Smooth muscle cell (in vitro differentiated cells): ENCODE measurements around the gene TMEM138. TPM values are rescaled to one million over a fixed set of nuclear protein-coding genes. Genes with fewer than 3 reads are reported as not detected.
A peak's percentile ranks its signal among the peaks of the same experiment; 100 is the strongest.

ENCODE experiments used
- DNase-seq: peaks from one replicate; lab custom pipeline; 2025; ENCODE audit not compliant: unreplicated experiment; lab: John Stamatoyannopoulos, UW
- H2AFZ ChIP-seq: fragments of 200-600 bp; sonication (generic); 2 replicates; pipeline ENCODE4 v1.6.0; 2016; ENCODE audit warnings: antibody characterized with exemption, low read depth, mild to moderate bottlenecking
- H3F3A ChIP-seq: fragments of 200-600 bp; sonication (generic); 2 replicates; pipeline ENCODE4 v1.6.0; 2017; ENCODE audit warnings: antibody characterized with exemption, low read depth
- H3K27ac ChIP-seq: fragments of 200-600 bp; sonication (generic); 2 replicates; pipeline ENCODE4 v1.5.1; 2016; ENCODE audit warnings: low read depth, mild to moderate bottlenecking
- H3K27me3 ChIP-seq: fragments of 200-600 bp; sonication (generic); 2 replicates; pipeline ENCODE4 v1.6.1; 2016; ENCODE audit warnings: low read depth, mild to moderate bottlenecking
- H3K36me3 ChIP-seq: fragments of 200-600 bp; sonication (generic); 2 replicates; pipeline ENCODE4 v1.5.1; 2016; ENCODE audit warnings: low read depth
- H3K4me1 ChIP-seq: fragments of 200-600 bp; sonication (generic); 2 replicates; pipeline ENCODE4 v1.5.1; 2016; ENCODE audit warnings: low read depth
- H3K4me2 ChIP-seq: fragments of 200-600 bp; sonication (generic); 2 replicates; pipeline ENCODE4 v1.6.0; 2016; ENCODE audit warnings: mild to moderate bottlenecking
- H3K4me3 ChIP-seq: fragments of 200-600 bp; sonication (generic); 2 replicates; pipeline ENCODE4 v1.5.1; 2016; ENCODE audit warnings: mild to moderate bottlenecking
- H3K79me2 ChIP-seq: fragments of 200-600 bp; sonication (generic); 2 replicates; pipeline ENCODE4 v1.6.0; 2016; ENCODE audit warnings: low read depth, mild to moderate bottlenecking
- H3K9ac ChIP-seq: fragments of 200-600 bp; sonication (generic); 2 replicates; pipeline ENCODE4 v1.6.0; 2016; ENCODE audit warnings: low read depth
- H3K9me3 ChIP-seq: fragments of 200-600 bp; sonication (generic); replicated peaks from 2 replicates; pipeline ENCODE4 v1.5.1; 2016; ENCODE audit warnings: low read depth
- H4K20me1 ChIP-seq: fragments of 200-600 bp; sonication (generic); 2 replicates; pipeline ENCODE4 v1.6.0; 2016; ENCODE audit warnings: low read depth
- WGBS: methylation state at CpG from one replicate; pipeline ENCODE4 v1.1.7; 2016; ENCODE audit warnings: low lambda C conversion rate; 5-methylcytosine and 5-hydroxymethylcytosine counted together
- polyA plus RNA-seq: library from polyadenylated mRNA; unstranded; fragments of >200 nt; fragmentation: Nextera tagmentation; extraction: Ambion mirVana; gene quantifications from 2 replicates; pipeline ENCODE4 v1.2.1, GENCODE V29; 2016
- total RNA-seq: library from RNA; depleted of rRNA; stranded (reverse); fragments of >200 nt; gene quantifications from 2 replicates; pipeline ENCODE4 v1.2.3, GENCODE V29; 2014
- TF ChIP-seq, protein P1 (sequence below): fragments of 200-600 bp; sonication (generic); IDR thresholded peaks from 2 replicates; pipeline ENCODE4 v1.5.1; 2017; ENCODE audit warnings: borderline replicate concordance, mild to moderate bottlenecking, antibody characterized with exemption; ENCODE audit not compliant: insufficient read depth, poor library complexity, severe bottlenecking

The TMEM138 gene
- total and polyA plus RNA-seq, 2 experiments from 2014 or later: 44.2 to 51.4 TPM

- no peak overlapping the region for H3K4me3 ChIP-seq
- WGBS: 92% methylated on average over 6 of the region's 6 CpGs
- no peak overlapping the region for H2AFZ ChIP-seq
- H3K27me3 ChIP-seq: no peaks in the 10 kb centered on the region
- H3K9ac ChIP-seq: no peak overlapping the region
- H3K4me1 ChIP-seq: peaks cover 18% of the 10 kb centered on the region
- no peaks in the 10 kb centered on the region for H3F3A ChIP-seq
- H3K27ac ChIP-seq: no peak overlapping the region
- H4K20me1 ChIP-seq: no peaks in the 10 kb centered on the region
- no peaks in the 10 kb centered on the region for H3K36me3 ChIP-seq
- H3K4me2 ChIP-seq: no peak overlapping the region
- H3K9me3 ChIP-seq: no peaks in the 10 kb centered on the region
- H3K79me2 ChIP-seq: peaks cover 27% of the 10 kb centered on the region
- TF ChIP-seq, protein P1, sequence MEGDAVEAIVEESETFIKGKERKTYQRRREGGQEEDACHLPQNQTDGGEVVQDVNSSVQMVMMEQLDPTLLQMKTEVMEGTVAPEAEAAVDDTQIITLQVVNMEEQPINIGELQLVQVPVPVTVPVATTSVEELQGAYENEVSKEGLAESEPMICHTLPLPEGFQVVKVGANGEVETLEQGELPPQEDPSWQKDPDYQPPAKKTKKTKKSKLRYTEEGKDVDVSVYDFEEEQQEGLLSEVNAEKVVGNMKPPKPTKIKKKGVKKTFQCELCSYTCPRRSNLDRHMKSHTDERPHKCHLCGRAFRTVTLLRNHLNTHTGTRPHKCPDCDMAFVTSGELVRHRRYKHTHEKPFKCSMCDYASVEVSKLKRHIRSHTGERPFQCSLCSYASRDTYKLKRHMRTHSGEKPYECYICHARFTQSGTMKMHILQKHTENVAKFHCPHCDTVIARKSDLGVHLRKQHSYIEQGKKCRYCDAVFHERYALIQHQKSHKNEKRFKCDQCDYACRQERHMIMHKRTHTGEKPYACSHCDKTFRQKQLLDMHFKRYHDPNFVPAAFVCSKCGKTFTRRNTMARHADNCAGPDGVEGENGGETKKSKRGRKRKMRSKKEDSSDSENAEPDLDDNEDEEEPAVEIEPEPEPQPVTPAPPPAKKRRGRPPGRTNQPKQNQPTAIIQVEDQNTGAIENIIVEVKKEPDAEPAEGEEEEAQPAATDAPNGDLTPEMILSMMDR: no peak
- DNase-seq: no peak
These were observed 2.7 kb upstream of the TMEM138 start for GRCh38 chr11:61359516-61359915.

- Histone ChIP-seq H3K9ac (peak overlapping the region; percentile 95), H3K36me3 (no peaks in the 10 kb centered on the region), H3K4me2 (peak overlapping the region; percentile 90), H3F3A (no peaks in the 10 kb centered on the region), H3K79me2 (peaks cover 27% of the 10 kb centered on the region), H2AFZ (no peak overlapping the region), H3K27me3 (no peaks in the 10 kb centered on the region), H3K9me3 (no peaks in the 10 kb centered on the region), H3K27ac (peak overlapping the region; percentile 96), H4K20me1 (no peaks in the 10 kb centered on the region), H3K4me3 (peak overlapping the region; percentile 75), H3K4me1 (peaks cover 18% of the 10 kb centered on the region)
- TF ChIP-seq, protein P1: no peak
- DNase-seq: no peak
- 6% methylated on average over 21 of the region's 22 CpGs for WGBS
These were observed 885 bp upstream of the TMEM138 start for GRCh38 chr11:61361237-61361740.

DNA sequence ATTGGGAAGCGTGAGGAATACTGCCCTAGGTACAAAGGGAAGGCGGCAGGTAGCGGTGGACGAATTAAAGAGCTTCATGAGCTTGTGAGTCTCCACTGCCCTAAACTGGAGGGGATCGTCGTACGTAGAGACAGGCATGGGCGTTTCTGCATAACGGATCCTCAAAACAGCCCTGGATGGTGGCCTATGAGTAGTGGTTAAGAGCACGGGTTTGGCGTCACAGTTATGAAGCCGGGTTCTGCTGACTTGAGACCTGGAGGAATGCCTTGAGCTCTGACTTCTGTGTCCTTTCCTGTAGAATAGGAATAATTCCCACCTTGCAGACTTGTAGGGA is 335 bp downstream of the TMEM138 start:
- TF ChIP-seq, protein P1: no peak
- whole genome bisulfite sequencing: 3% methylated on average over 12 of the region's 12 CpGs
- peak overlapping the region; percentile 90 for H3K4me2 ChIP-seq

GRCh38 chr11:61364012-61364675 is 2.0 kb downstream of the TMEM138 start:
- H3K27ac ChIP-seq: no peak overlapping the region
- H2AFZ ChIP-seq: no peak overlapping the region
- TF ChIP-seq, protein P1: no peak
- no peak overlapping the region for H3K4me3 ChIP-seq
- H3K4me1 ChIP-seq: peaks cover 18% of the 10 kb centered on the region
- H3F3A ChIP-seq: peaks cover under 1% of the 10 kb centered on the region
- no peaks in the 10 kb centered on the region for H3K27me3 ChIP-seq
- H3K79me2 ChIP-seq: peaks cover 27% of the 10 kb centered on the region
- no peaks in the 10 kb centered on the region for H3K36me3 ChIP-seq
- no peaks in the 10 kb centered on the region for H4K20me1 ChIP-seq
- no peak overlapping the region for H3K9ac ChIP-seq
- DNase-seq: no peak
- 98% methylated on average over 5 of the region's 5 CpGs for WGBS
- H3K9me3 ChIP-seq: no peaks in the 10 kb centered on the region
- no peak overlapping the region for H3K4me2 ChIP-seq

More for the DNA sequence above, 335 bp downstream of the TMEM138 start:
- H3K9me3 ChIP-seq: no peaks in the 10 kb centered on the region
- H3K27me3 ChIP-seq: no peaks in the 10 kb centered on the region
- H3K36me3 ChIP-seq: no peaks in the 10 kb centered on the region
- DNase-seq: no peak
- peak overlapping the region; percentile 87 for H2AFZ ChIP-seq
- H3K27ac ChIP-seq: peak overlapping the region; percentile 96
- H3K79me2 ChIP-seq: peaks cover 27% of the 10 kb centered on the region
- H4K20me1 ChIP-seq: no peaks in the 10 kb centered on the region
- peak overlapping the region; percentile 95 for H3K9ac ChIP-seq
- H3K4me1 ChIP-seq: peaks cover 18% of the 10 kb centered on the region
- H3F3A ChIP-seq: no peaks in the 10 kb centered on the region
- H3K4me3 ChIP-seq: peak overlapping the region; percentile 75
